Activated CD4-positive, alpha-beta T cell treated with anti-CD3 and anti-CD28 coated beads for 36 hours (primary cell): Measurements from ENCODE around the gene FAM174C. TPM values are rescaled to one million over a fixed set of nuclear protein-coding genes. Genes with fewer than 3 reads are reported as not detected.

Experiments
- ATAC-seq: fragments of 200-7000 bp; cut with Tn5 transposase; one replicate; pipeline ENCODE4 v1.10.0; 2021; ENCODE audit warnings: mild to moderate bottlenecking, moderate library complexity
- CTCF ChIA-PET: fragments of 350-600 bp; sonication (Branson Sonifier 250); formaldehyde crosslinking; loops from one replicate; lab custom pipeline; 2021; ENCODE audit warnings: antibody characterized with exemption; lab: Charles Lee
- POLR2A ChIA-PET: fragments of 350-600 bp; sonication (Branson Sonifier 250); formaldehyde crosslinking; loops from one replicate; lab custom pipeline; 2021; ENCODE audit warnings: antibody characterized with exemption, inconsistent platforms; lab: Charles Lee
- DNase-seq: peaks from one replicate; pipeline ENCODE4 v3.0.0-alpha.2; 2020
- H3K27ac Mint-ChIP-seq: one replicate; pipeline ENCODE4 v1.8.0; 2021; ENCODE audit warnings: mixed read lengths
- H3K27me3 Mint-ChIP-seq: one replicate; pipeline ENCODE4 v1.8.0; 2021; ENCODE audit warnings: mixed read lengths
- H3K36me3 Mint-ChIP-seq: one replicate; pipeline ENCODE4 v1.8.0; 2021; ENCODE audit warnings: low read depth, mixed read lengths
- H3K4me1 Mint-ChIP-seq: one replicate; pipeline ENCODE4 v1.8.0; 2021; ENCODE audit warnings: mixed read lengths
- H3K4me3 Mint-ChIP-seq: one replicate; pipeline ENCODE4 v1.8.0; 2021; ENCODE audit warnings: mild to moderate bottlenecking, moderate library complexity, mixed read lengths
- H3K9me3 Mint-ChIP-seq: one replicate; pipeline ENCODE4 v1.8.0; 2021; ENCODE audit warnings: low read depth, mixed read lengths
- intact Hi-C, 2 experiments: fragments of 100-400 bp; cut with DNase I in 1 of 2; cut with micrococcal nuclease in 1 of 2; formaldehyde crosslinking; loops; one replicate each; pipeline versions ENCODE4 v1.14.2 to v1.15.1; 2022 to 2024; cut with DNase I, micrococcal nuclease
- total RNA-seq, 2 experiments: library from RNA; stranded (reverse); gene quantifications; one replicate each; pipeline ENCODE4 v1.2.3, GENCODE V29; 2021

FAM174C gene
- total RNA-seq, 2 experiments from 2014 or later, result 75.3 to 88.3 TPM

GRCh38 chr19:1289686-1290025 is 14.3 kb downstream of the FAM174C start:
- DNase-seq, result peak; percentile 5
- no peaks in the 10 kb centered on the region for H3K36me3 Mint-ChIP-seq
- intact Hi-C loops, result no loop called here
- peaks cover 3% of the 10 kb centered on the region for H3K4me1 Mint-ChIP-seq
- H3K27me3 Mint-ChIP-seq, result peaks cover 15% of the 10 kb centered on the region
- ChIA-PET CTCF (no interaction called here), POLR2A (no interaction called here)
- no peak for ATAC-seq
- no peak overlapping the region for H3K27ac Mint-ChIP-seq
- H3K4me3 Mint-ChIP-seq, result no peak overlapping the region
- no peaks in the 10 kb centered on the region for H3K9me3 Mint-ChIP-seq

DNA sequence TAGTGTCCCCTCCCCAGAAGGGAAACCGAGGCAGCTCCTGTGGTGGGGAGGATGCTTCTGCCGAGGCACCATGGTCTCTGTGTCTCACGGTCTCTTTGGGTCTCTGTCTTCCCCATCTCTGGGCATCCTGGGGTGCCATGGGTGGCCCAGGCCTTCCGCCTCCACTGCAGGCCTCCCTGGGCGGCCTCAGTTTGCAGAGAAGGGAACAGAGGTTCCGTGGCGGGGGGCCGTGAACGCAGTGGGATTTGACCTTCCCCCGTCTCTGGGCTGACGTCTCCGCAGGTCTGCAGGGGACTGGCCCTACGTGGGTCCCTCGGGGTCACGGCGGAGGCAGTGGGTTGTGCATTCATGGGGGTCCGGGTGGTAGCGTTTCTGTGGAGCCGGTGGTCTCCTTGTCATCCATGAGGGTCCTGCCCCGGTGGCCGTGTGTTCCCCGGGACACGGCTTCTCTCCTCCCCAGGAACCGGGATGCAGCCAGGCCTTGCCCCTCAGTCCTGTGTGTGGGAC is 14.9 kb downstream of the FAM174C start:
- Mint-ChIP-seq H3K9me3 (no peaks in the 10 kb centered on the region), H3K36me3 (no peaks in the 10 kb centered on the region), H3K4me3 (no peak overlapping the region), H3K27me3 (peaks cover 13% of the 10 kb centered on the region), H3K4me1 (peaks cover 7% of the 10 kb centered on the region), H3K27ac (no peak overlapping the region)
- CTCF ChIA-PET, result no interaction called here
- ATAC-seq (no peak), DNase-seq (no peak)
- POLR2A ChIA-PET, result no interaction called here
- intact Hi-C loops, result no loop called here

- peaks cover 12% of the 10 kb centered on the region for H3K27me3 Mint-ChIP-seq
- POLR2A ChIA-PET, result no interaction called here
- intact Hi-C loops, result no loop called here
- no peak overlapping the region for H3K27ac Mint-ChIP-seq
- DNase-seq, result no peak
- peaks cover 7% of the 10 kb centered on the region for H3K4me1 Mint-ChIP-seq
- no peak overlapping the region for H3K4me3 Mint-ChIP-seq
- H3K9me3 Mint-ChIP-seq, result no peaks in the 10 kb centered on the region
- ATAC-seq, result no peak
- no peaks in the 10 kb centered on the region for H3K36me3 Mint-ChIP-seq
- CTCF ChIA-PET, result interaction anchor here (1.2 kb wide), 1 partner anchor 11 kb away, joined by 3 read pairs; no protein-coding TSS in a partner anchor
These were observed 15.6 kb downstream of the FAM174C start for GRCh38 chr19:1290703-1291651.

DNA sequence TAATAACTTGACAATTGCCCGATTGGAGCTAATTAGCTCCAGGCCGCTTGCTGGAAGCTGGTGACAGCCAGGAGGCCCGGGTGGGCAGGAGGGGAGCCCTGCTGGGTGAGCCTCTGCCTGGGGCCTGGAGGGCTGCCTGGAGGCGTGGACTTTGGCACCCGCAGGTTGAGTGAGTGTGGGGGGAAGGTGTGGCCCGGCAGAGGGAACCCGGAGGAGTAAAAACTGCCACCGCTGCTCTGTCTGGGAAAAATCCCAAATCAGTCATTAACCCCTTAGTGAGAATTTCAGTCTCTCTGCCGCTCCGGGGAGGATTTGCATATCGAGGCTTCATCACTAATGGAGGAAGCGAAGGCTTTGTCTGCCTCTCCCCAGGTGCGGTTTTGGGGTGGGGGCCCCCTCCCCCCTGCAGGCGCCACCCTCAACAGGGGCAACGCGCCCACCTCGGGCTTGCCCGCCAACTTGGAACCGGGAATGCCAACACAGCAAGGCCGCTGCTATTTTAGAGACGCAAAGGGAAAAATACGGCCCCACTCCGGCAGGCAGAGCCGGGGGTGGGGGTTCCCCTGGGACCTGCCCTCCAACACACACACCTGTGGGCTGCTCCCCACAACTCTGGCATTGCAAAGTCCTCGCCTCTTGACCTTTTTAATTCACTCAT is 16.6 kb downstream of the FAM174C start:
- intact Hi-C loops, result no loop called here
- ChIA-PET CTCF (interaction anchor here (1.2 kb wide), 1 partner anchor 12 kb away, joined by 3 read pairs; no protein-coding TSS in a partner anchor), POLR2A (no interaction called here)
- DNase-seq (no peak), ATAC-seq (no peak)
- Mint-ChIP-seq H3K9me3 (no peaks in the 10 kb centered on the region), H3K27ac (no peak overlapping the region), H3K4me3 (no peak overlapping the region), H3K27me3 (peaks cover 9% of the 10 kb centered on the region), H3K36me3 (no peaks in the 10 kb centered on the region), H3K4me1 (peaks cover 5% of the 10 kb centered on the region)

DNA sequence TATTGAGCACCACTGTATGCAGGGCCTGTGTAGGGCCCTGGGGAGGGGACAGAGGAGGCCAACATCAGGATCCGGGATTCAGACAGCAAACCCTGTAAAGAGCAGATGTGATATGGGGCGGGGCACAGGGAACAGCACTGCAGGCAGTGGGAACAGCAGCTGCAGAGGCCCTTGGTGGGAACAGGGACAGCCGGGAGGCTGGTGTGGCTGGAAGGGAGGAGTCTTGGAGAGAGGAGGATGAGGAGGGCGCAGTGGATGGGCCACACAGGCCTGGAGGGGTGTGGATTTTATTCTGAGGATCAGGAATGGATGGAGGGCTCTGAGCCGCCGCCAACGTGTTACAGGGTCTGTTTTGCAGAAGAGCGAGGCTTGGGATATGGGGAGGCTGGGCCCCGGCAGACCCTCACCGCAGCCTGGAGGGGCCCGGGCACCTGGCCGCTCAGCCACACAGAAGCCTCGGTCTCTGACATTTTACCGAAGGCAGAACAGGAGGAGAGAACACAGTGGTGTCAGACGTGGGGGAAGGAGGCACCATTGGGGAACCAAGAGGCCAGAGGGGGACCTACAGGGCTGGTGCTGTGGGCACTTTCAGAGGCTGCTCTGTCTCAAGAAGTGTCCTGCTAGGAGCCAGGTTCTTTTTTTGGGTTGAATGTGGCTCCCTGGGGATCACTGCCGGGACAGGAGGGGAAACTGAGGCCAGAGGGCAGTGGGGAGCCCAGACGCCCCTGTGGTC is 17.3 kb downstream of the FAM174C start:
- intact Hi-C loops, result no loop called here
- ATAC-seq, result no peak
- Mint-ChIP-seq H3K27ac (no peak overlapping the region), H3K27me3 (peaks cover 9% of the 10 kb centered on the region), H3K36me3 (no peaks in the 10 kb centered on the region), H3K4me1 (peaks cover 5% of the 10 kb centered on the region), H3K4me3 (no peak overlapping the region), H3K9me3 (no peaks in the 10 kb centered on the region)
- DNase-seq, result no peak
- POLR2A ChIA-PET, result no interaction called here
- CTCF ChIA-PET, result interaction anchor here (0.7 kb wide), 1 partner anchor 220 kb away, joined by 3 read pairs; no protein-coding TSS in a partner anchor

DNA sequence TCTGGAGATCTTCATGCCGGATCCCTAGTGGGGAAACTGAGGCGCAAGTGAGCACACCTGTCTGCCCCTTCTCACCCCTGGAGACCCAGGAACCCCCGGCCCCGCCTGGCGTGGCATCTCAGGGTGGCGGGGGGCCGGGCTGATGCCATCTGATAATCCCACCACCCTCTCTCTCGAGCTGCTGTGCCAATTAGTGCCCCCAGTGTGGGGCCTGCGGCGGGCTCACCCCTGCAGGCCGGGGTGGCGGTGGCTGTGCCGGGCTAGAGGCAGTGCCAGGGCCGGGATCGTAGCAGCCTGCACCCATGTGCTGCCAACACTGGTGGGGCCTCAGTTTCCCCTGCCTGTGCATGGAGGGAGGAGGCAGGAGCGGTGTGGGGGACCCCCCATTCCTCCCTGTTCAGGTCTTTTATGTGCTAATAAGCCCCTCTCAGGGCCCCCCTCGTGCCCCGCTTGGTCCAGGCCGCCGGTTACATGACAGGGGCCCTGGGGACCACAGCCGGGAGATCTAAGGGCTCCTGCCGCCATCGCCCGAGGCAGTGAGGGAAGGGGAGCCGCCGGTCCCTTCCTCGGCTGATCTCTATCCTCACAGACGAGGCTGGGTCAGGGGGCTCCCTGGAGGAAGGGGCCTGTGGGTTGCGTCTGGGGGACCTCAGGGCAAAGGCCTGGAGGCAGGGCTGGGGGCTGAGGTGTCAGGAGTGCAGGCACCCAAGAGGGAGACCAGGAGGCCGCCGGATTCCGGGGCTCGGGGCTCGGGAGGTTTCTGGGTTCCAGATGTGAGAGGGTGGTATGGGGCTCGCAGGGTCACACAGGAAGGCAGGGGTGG is 18.7 kb downstream of the FAM174C start:
- H3K27ac Mint-ChIP-seq, result no peak overlapping the region
- no peaks in the 10 kb centered on the region for H3K36me3 Mint-ChIP-seq
- intact Hi-C loops, result no loop called here
- H3K4me1 Mint-ChIP-seq, result peaks cover 5% of the 10 kb centered on the region
- H3K9me3 Mint-ChIP-seq, result no peaks in the 10 kb centered on the region
- DNase-seq (no peak), ATAC-seq (no peak)
- CTCF ChIA-PET, result no interaction called here
- no peak overlapping the region for H3K4me3 Mint-ChIP-seq
- H3K27me3 Mint-ChIP-seq, result peaks cover 9% of the 10 kb centered on the region
- POLR2A ChIA-PET, result no interaction called here

DNA sequence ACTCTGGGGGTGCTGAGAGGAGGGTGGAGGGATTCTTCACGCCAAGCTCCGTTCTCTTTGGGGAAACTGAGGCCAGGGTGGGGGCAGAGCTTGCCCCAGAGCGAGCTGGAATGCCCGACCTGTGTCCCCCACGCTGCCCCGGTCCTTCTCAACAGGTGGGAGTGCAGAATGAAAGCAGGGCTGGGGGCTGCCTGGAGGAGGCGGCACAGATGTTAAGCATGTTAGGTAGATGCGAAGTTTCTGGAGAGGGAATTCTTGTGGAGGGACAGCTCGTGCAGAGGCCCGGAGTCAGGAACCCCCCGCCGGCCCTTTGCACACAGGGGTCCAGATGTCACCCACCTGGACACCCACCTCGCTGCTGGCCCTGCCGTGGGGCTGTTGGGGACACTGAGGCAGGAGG is 19.4 kb downstream of the FAM174C start:
- peaks cover 9% of the 10 kb centered on the region for H3K27me3 Mint-ChIP-seq
- no peak overlapping the region for H3K27ac Mint-ChIP-seq
- CTCF ChIA-PET, result no interaction called here
- POLR2A ChIA-PET, result no interaction called here
- intact Hi-C loops, result no loop called here
- H3K9me3 Mint-ChIP-seq, result no peaks in the 10 kb centered on the region
- H3K4me3 Mint-ChIP-seq, result no peak overlapping the region
- H3K36me3 Mint-ChIP-seq, result no peaks in the 10 kb centered on the region
- DNase-seq (no peak), ATAC-seq (no peak)
- H3K4me1 Mint-ChIP-seq, result peaks cover 5% of the 10 kb centered on the region

- Mint-ChIP-seq H3K9me3 (no peaks in the 10 kb centered on the region), H3K27ac (no peak overlapping the region), H3K4me1 (peaks cover 5% of the 10 kb centered on the region), H3K4me3 (no peak overlapping the region), H3K27me3 (peaks cover 9% of the 10 kb centered on the region), H3K36me3 (no peaks in the 10 kb centered on the region)
- POLR2A ChIA-PET, result no interaction called here
- intact Hi-C loops, result no loop called here
- DNase-seq, result peak; percentile 73
- CTCF ChIA-PET, result no interaction called here
- peak; percentile 37 for ATAC-seq
These were observed 20.1 kb downstream of the FAM174C start for GRCh38 chr19:1295169-1296012.

- DNase-seq (no peak), ATAC-seq (no peak)
- Mint-ChIP-seq H3K4me1 (peaks cover 5% of the 10 kb centered on the region), H3K4me3 (no peak overlapping the region), H3K27ac (no peak overlapping the region), H3K9me3 (no peaks in the 10 kb centered on the region), H3K27me3 (peaks cover 9% of the 10 kb centered on the region), H3K36me3 (no peaks in the 10 kb centered on the region)
- ChIA-PET POLR2A (no interaction called here), CTCF (interaction anchor here (0.6 kb wide), 1 partner anchor 50 kb away, joined by 3 read pairs; no protein-coding TSS in a partner anchor)
- intact Hi-C loops, result no loop called here
These were observed 20.7 kb downstream of the FAM174C start for GRCh38 chr19:1296078-1296477.

DNA sequence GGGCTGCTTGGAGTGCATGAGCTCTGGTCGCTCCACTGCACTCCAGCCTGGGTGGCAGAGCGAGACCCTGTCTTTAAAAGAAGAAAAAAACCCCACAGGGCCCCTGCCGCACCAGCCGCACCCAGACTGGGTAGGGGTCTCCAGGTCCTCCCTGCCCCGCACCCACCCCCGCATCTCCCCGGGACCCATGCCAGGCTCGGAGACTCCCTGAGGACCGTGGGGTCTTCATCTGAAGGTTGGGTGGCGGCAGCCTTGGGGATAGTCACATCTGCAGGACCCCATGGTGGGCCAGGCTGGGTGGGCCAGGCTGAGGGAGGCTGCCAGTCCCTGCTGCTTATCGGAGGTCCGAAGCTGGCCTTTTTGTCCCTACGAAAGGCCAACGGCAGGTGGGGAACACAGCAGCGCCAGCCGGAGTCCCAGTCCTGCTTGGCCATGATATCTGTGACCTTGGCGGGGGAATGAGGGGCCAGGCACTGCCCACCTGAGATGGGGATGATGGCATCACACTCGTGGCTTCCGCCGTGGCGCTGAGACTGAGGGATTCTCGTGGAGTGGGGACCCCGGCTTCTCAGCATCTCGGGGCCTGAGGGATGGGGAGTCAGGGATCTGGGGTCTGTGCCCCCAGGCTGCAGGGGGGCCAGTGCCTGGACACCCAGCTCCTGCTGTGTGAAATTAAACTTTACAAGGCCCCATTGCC is 21.4 kb downstream of the FAM174C start:
- ChIA-PET CTCF (interaction anchor here (0.6 kb wide), 1 partner anchor 50 kb away, joined by 3 read pairs; no protein-coding TSS in a partner anchor), POLR2A (no interaction called here)
- Mint-ChIP-seq H3K4me3 (no peak overlapping the region), H3K9me3 (no peaks in the 10 kb centered on the region), H3K36me3 (no peaks in the 10 kb centered on the region), H3K27ac (no peak overlapping the region), H3K4me1 (peaks cover 5% of the 10 kb centered on the region), H3K27me3 (peaks cover 9% of the 10 kb centered on the region)
- intact Hi-C loops, result no loop called here
- DNase-seq, result no peak
- no peak for ATAC-seq
